Neural progenitor cell (in vitro differentiated cells): ENCODE results near the gene SLC3A2. TPM values are rescaled to one million over a fixed set of nuclear protein-coding genes. Genes with fewer than 3 reads are reported as not detected.

ENCODE experiments used
- DNase-seq: peaks from one replicate; pipeline ENCODE4 v3.0.0-alpha.2; 2016; ENCODE audit warnings: low spot score
- H2AFZ ChIP-seq: fragments of 200-600 bp; sonication (generic); replicated peaks from 2 replicates; pipeline ENCODE4 v1.6.1; 2016; ENCODE audit warnings: antibody characterized with exemption
- H3F3A ChIP-seq: fragments of 200-600 bp; sonication (generic); 2 replicates; pipeline ENCODE4 v1.6.1; 2016; ENCODE audit warnings: antibody characterized with exemption, low read depth
- H3K27ac ChIP-seq: fragments of 200-600 bp; sonication (generic); 2 replicates; pipeline ENCODE4 v1.5.1; 2016; ENCODE audit warnings: mild to moderate bottlenecking
- H3K27me3 ChIP-seq: fragments of 200-600 bp; sonication (generic); 2 replicates; pipeline ENCODE4 v1.6.1; 2016; ENCODE audit warnings: mild to moderate bottlenecking, moderate library complexity
- H3K36me3 ChIP-seq: fragments of 200-600 bp; sonication (generic); 2 replicates; pipeline ENCODE4 v1.5.1; 2016
- H3K4me1 ChIP-seq: fragments of 200-600 bp; sonication (generic); 2 replicates; pipeline ENCODE4 v1.6.1; 2016; ENCODE audit warnings: mixed run types
- H3K4me2 ChIP-seq: fragments of 200-600 bp; sonication (generic); 2 replicates; pipeline ENCODE4 v1.6.1; 2016
- H3K4me3 ChIP-seq: fragments of 200-600 bp; sonication (generic); 2 replicates; pipeline ENCODE4 v1.5.1; 2016
- H3K79me2 ChIP-seq: fragments of 200-600 bp; sonication (generic); 2 replicates; pipeline ENCODE4 v1.6.1; 2016; ENCODE audit warnings: low read depth
- H3K9ac ChIP-seq: fragments of 200-600 bp; sonication (generic); 2 replicates; pipeline ENCODE4 v1.6.1; 2016
- H3K9me3 ChIP-seq: fragments of 200-600 bp; sonication (generic); 2 replicates; pipeline ENCODE4 v1.5.1; 2016; ENCODE audit warnings: low read depth
- H4K20me1 ChIP-seq: fragments of 200-600 bp; sonication (generic); 2 replicates; pipeline ENCODE4 v1.6.1; 2016; ENCODE audit warnings: low read depth
- H3K27ac Mint-ChIP-seq: 3 replicates; pipeline ENCODE4 v1.8.0; 2021; ENCODE audit warnings: mixed read lengths
- H3K27me3 Mint-ChIP-seq: 2 replicates; pipeline ENCODE4 v1.8.0; 2022; ENCODE audit warnings: low read depth, mild to moderate bottlenecking, inconsistent platforms, moderate library complexity, mixed read lengths; ENCODE audit not compliant: insufficient read depth
- H3K36me3 Mint-ChIP-seq: 3 replicates; pipeline ENCODE4 v1.8.0; 2021; ENCODE audit warnings: mixed read lengths
- H3K4me1 Mint-ChIP-seq: 3 replicates; pipeline ENCODE4 v1.8.0; 2021; ENCODE audit warnings: mixed read lengths
- H3K4me3 Mint-ChIP-seq: 3 replicates; pipeline ENCODE4 v1.8.0; 2021; ENCODE audit warnings: mild to moderate bottlenecking, moderate library complexity, mixed read lengths
- H3K9me3 Mint-ChIP-seq: 3 replicates; pipeline ENCODE4 v1.8.0; 2020; ENCODE audit warnings: mixed read lengths
- CTCF ChIP-seq: fragments of 200-600 bp; sonication (generic); IDR thresholded peaks from 2 replicates; pipeline ENCODE4 v1.5.1; 2017; ENCODE audit warnings: antibody characterized with exemption, mild to moderate bottlenecking
- EZH2 ChIP-seq: fragments of 200-600 bp; sonication (generic); IDR thresholded peaks from 2 replicates; pipeline ENCODE4 v1.6.1; 2017; ENCODE audit warnings: antibody characterized with exemption, mild to moderate bottlenecking, moderate library complexity
- EZH2phosphoT487 ChIP-seq: fragments of 200-600 bp; sonication (generic); IDR thresholded peaks from 2 replicates; pipeline ENCODE4 v1.6.1; 2017; ENCODE audit warnings: antibody characterized with exemption
- total RNA-seq: library from RNA; depleted of rRNA; stranded (reverse); fragments of >200 nt; gene quantifications from 2 replicates; pipeline ENCODE4 v1.2.3, GENCODE V29; 2015; ENCODE audit warnings: low replicate concordance

The SLC3A2 gene
- total RNA-seq, 1 donor from 2014 or later: 99.8 TPM

- TF ChIP-seq EZH2phosphoT487 (peak; percentile 87), EZH2 (peak; percentile 92), CTCF (no peak)
- Histone ChIP-seq H3K27ac (no peak overlapping the region), H4K20me1 (peaks cover 22% of the 10 kb centered on the region), H3K9ac (no peak overlapping the region), H2AFZ (peak overlapping the region; percentile 81), H3K27me3 (peaks cover 89% of the 10 kb centered on the region), H3F3A (peaks cover 21% of the 10 kb centered on the region), H3K9me3 (no peaks in the 10 kb centered on the region), H3K4me2 (peak overlapping the region; percentile 94), H3K79me2 (no peaks in the 10 kb centered on the region), H3K36me3 (no peaks in the 10 kb centered on the region), H3K4me1 (peaks cover 27% of the 10 kb centered on the region), H3K4me3 (peak overlapping the region; percentile 46)
- peaks cover 32% of the 10 kb centered on the region for H3K4me1 Mint-ChIP-seq
- peak overlapping the region; percentile 77 for H3K4me3 Mint-ChIP-seq
- peaks cover 71% of the 10 kb centered on the region for H3K27me3 Mint-ChIP-seq
- H3K27ac Mint-ChIP-seq: no peak overlapping the region
- no peaks in the 10 kb centered on the region for H3K36me3 Mint-ChIP-seq
- no peaks in the 10 kb centered on the region for H3K9me3 Mint-ChIP-seq
- peak; percentile 58 for DNase-seq
Measured at GRCh38 chr11:62925745-62926679, 45.3 kb downstream of the SLC3A2 start.

GRCh38 chr11:62926680-62927455, 46.2 kb downstream of the SLC3A2 start:
- no peak overlapping the region for H3K27ac Mint-ChIP-seq
- no peak for TF ChIP-seq CTCF
- TF ChIP-seq EZH2phosphoT487: peak; percentile 72
- TF ChIP-seq EZH2: peak; percentile 49
- peak overlapping the region; percentile 77 for H3K4me3 Mint-ChIP-seq
- H3K4me2 ChIP-seq: peak overlapping the region; percentile 94
- H3K4me3 ChIP-seq: peak overlapping the region; percentile 46
- peaks cover 22% of the 10 kb centered on the region for H4K20me1 ChIP-seq
- no peak overlapping the region for H3K27ac ChIP-seq
- peaks cover 69% of the 10 kb centered on the region for H3K27me3 Mint-ChIP-seq
- H3K79me2 ChIP-seq: no peaks in the 10 kb centered on the region
- no peak overlapping the region for H3K9ac ChIP-seq
- peaks cover 23% of the 10 kb centered on the region for H3K4me1 ChIP-seq
- H3K36me3 ChIP-seq: no peaks in the 10 kb centered on the region
- no peaks in the 10 kb centered on the region for H3K36me3 Mint-ChIP-seq
- peaks cover 38% of the 10 kb centered on the region for H3K4me1 Mint-ChIP-seq
- peak; percentile 32 for DNase-seq
- no peaks in the 10 kb centered on the region for H3K9me3 ChIP-seq
- peaks cover 98% of the 10 kb centered on the region for H3K27me3 ChIP-seq
- no peaks in the 10 kb centered on the region for H3K9me3 Mint-ChIP-seq
- no peak overlapping the region for H2AFZ ChIP-seq
- H3F3A ChIP-seq: peaks cover 21% of the 10 kb centered on the region

GRCh38 chr11:62928011-62928410, 47.3 kb downstream of the SLC3A2 start:
- no peaks in the 10 kb centered on the region for H3K9me3 ChIP-seq
- no peak overlapping the region for H3K27ac ChIP-seq
- no peak overlapping the region for H3K4me3 ChIP-seq
- TF ChIP-seq EZH2phosphoT487 (no peak), EZH2 (no peak), CTCF (no peak)
- DNase-seq: peak; percentile 43
- peaks cover 23% of the 10 kb centered on the region for H3K4me1 ChIP-seq
- peak overlapping the region; percentile 28 for H3K4me3 Mint-ChIP-seq
- peaks cover 22% of the 10 kb centered on the region for H4K20me1 ChIP-seq
- peaks cover 61% of the 10 kb centered on the region for H3K27me3 Mint-ChIP-seq
- no peak overlapping the region for H2AFZ ChIP-seq
- H3K4me2 ChIP-seq: peak overlapping the region; percentile 41
- H3F3A ChIP-seq: peaks cover 18% of the 10 kb centered on the region
- H3K27me3 ChIP-seq: peaks cover 88% of the 10 kb centered on the region
- H3K9ac ChIP-seq: no peak overlapping the region
- peaks cover 36% of the 10 kb centered on the region for H3K4me1 Mint-ChIP-seq
- no peaks in the 10 kb centered on the region for H3K79me2 ChIP-seq
- H3K27ac Mint-ChIP-seq: no peak overlapping the region
- H3K36me3 ChIP-seq: no peaks in the 10 kb centered on the region
- H3K36me3 Mint-ChIP-seq: no peaks in the 10 kb centered on the region
- no peaks in the 10 kb centered on the region for H3K9me3 Mint-ChIP-seq
